HepG2 (cell line): Measurements from ENCODE around the gene FCHO2. TPM values are rescaled to one million over a fixed set of nuclear protein-coding genes. Genes with fewer than 3 reads are reported as not detected.

ENCODE experiments used
- EP300 ChIP-seq, 3 experiments: sonication (generic) in 1 of 3; formaldehyde crosslinking in 1 of 3; IDR thresholded peaks; 2 replicates each; pipeline versions ENCODE4 v1.5.1 to v1.6.1; 2011 to 2020; ENCODE audit warnings: low read depth in 2 of 3, low read length in 2 of 3, borderline replicate concordance in 1 of 3, improper control_type of control experiment in 1 of 3, mild to moderate bottlenecking in 1 of 3, missing genetic modification reagents in 1 of 3, moderate library complexity in 1 of 3
- FOXA3 ChIP-seq: IDR thresholded peaks from 2 replicates; pipeline ENCODE4 v1.6.1; 2016; ENCODE audit warnings: missing genetic modification reagents, missing compliant biosample characterization
- GFI1 ChIP-seq: sonication (generic); formaldehyde crosslinking; IDR thresholded peaks from 2 replicates; pipeline ENCODE4 v1.5.0; 2020; ENCODE audit warnings: missing genetic modification reagents, mild to moderate bottlenecking, borderline replicate concordance
- HDAC1 ChIP-seq: sonication (generic); formaldehyde crosslinking; IDR thresholded peaks from 2 replicates; pipeline ENCODE4 v1.5.1; 2020; ENCODE audit warnings: mild to moderate bottlenecking, missing genetic modification reagents
- HDAC2 ChIP-seq: sonication (generic); formaldehyde crosslinking; IDR thresholded peaks from 2 replicates; pipeline ENCODE4 v1.4.0; 2020; ENCODE audit warnings: missing genetic modification reagents
- HMG20A ChIP-seq: IDR thresholded peaks from 2 replicates; pipeline ENCODE4 v1.6.1; 2016; ENCODE audit warnings: borderline replicate concordance
- MAFF ChIP-seq: IDR thresholded peaks from 2 replicates; pipeline ENCODE4 v1.6.1; 2011; ENCODE audit warnings: low read depth, low read length, improper control_type of control experiment
- MAFK ChIP-seq, 2 experiments: IDR thresholded peaks in 1 of 2; conservative IDR thresholded peaks in 1 of 2; 2 replicates each; pipeline ENCODE4 v1.6.1; 2011; ENCODE audit warnings: improper control_type of control experiment in 2 of 2, low read length in 2 of 2
- MEIS1 ChIP-seq: sonication (generic); formaldehyde crosslinking; IDR thresholded peaks from 2 replicates; pipeline ENCODE4 v1.9.0; 2021; ENCODE audit warnings: mild to moderate bottlenecking, missing genetic modification reagents, moderate library complexity, borderline replicate concordance
- MEIS2 ChIP-seq: sonication (generic); formaldehyde crosslinking; IDR thresholded peaks from 2 replicates; pipeline ENCODE4 v1.9.0; 2021; ENCODE audit warnings: mild to moderate bottlenecking, missing genetic modification reagents
- NCOR1 ChIP-seq: fragments of 200-600 bp; sonication (generic); IDR thresholded peaks from 2 replicates; pipeline ENCODE4 v1.7.0; 2017; ENCODE audit warnings: antibody characterized with exemption, low read length, borderline replicate concordance
- SAP130 ChIP-seq: IDR thresholded peaks from 2 replicates; pipeline ENCODE4 v1.6.1; 2016; ENCODE audit warnings: low read depth
- SIX1 ChIP-seq: sonication (generic); formaldehyde crosslinking; IDR thresholded peaks from 2 replicates; pipeline ENCODE4 v1.4.0; 2020; ENCODE audit warnings: missing genetic modification reagents, borderline replicate concordance
- TCF7 ChIP-seq: sonication (generic); IDR thresholded peaks from 2 replicates; pipeline ENCODE4 v1.6.1; 2016; ENCODE audit warnings: antibody characterized with exemption, low read depth
- TFE3 ChIP-seq: IDR thresholded peaks from 2 replicates; pipeline ENCODE4 v1.6.1; 2016
- ZNF598 ChIP-seq: sonication (generic); formaldehyde crosslinking; IDR thresholded peaks from 2 replicates; pipeline ENCODE4 v1.5.1; 2020; ENCODE audit warnings: mild to moderate bottlenecking, missing genetic modification reagents, borderline replicate concordance
- polyA plus RNA-seq, 8 experiments: library from polyadenylated mRNA; depleted of rRNA in 3 of 8; stranded (reverse) in 7 of 8; unstranded in 1 of 8; fragments of >200 nt; fragmentation: Illumina TruSeq in 4 of 8; extraction: Trizol in 4 of 8; gene quantifications; 2 replicates each; pipeline versions ENCODE4 v1.2.1 to v1.2.3, GENCODE V29; 2011 to 2016; ENCODE audit warnings: low read depth in 4 of 8, missing spikeins in 1 of 8, mixed read lengths in 1 of 8; ENCODE audit not compliant: insufficient read depth in 1 of 8
- total RNA-seq, 5 experiments: library from RNA; depleted of rRNA; stranded (reverse); fragments of >200 nt; fragmentation: Illumina TruSeq; extraction: Trizol; gene quantifications; 2 replicates each; pipeline ENCODE4 v1.2.3, GENCODE V29; 2016; ENCODE audit warnings: low read depth in 1 of 5
- TF ChIP-seq, protein P1 (sequence below): sonication (generic); formaldehyde crosslinking; IDR thresholded peaks from 2 replicates; pipeline ENCODE4 v1.4.0; 2020; ENCODE audit warnings: missing genetic modification reagents, borderline replicate concordance
- TF ChIP-seq, protein P2 (sequence below): IDR thresholded peaks from 2 replicates; pipeline ENCODE4 v1.6.1; 2016; ENCODE audit warnings: low read depth
- TF ChIP-seq, protein P3 (sequence below): IDR thresholded peaks from 2 replicates; pipeline ENCODE4 v1.6.1; 2016; ENCODE audit warnings: mild to moderate bottlenecking

The FCHO2 gene
- total and polyA plus RNA-seq, 2 of the 13 experiments (the other 11 are each of a cell fraction or from before 2014, with no cell fraction given): 11.6 to 17.3 TPM

DNA sequence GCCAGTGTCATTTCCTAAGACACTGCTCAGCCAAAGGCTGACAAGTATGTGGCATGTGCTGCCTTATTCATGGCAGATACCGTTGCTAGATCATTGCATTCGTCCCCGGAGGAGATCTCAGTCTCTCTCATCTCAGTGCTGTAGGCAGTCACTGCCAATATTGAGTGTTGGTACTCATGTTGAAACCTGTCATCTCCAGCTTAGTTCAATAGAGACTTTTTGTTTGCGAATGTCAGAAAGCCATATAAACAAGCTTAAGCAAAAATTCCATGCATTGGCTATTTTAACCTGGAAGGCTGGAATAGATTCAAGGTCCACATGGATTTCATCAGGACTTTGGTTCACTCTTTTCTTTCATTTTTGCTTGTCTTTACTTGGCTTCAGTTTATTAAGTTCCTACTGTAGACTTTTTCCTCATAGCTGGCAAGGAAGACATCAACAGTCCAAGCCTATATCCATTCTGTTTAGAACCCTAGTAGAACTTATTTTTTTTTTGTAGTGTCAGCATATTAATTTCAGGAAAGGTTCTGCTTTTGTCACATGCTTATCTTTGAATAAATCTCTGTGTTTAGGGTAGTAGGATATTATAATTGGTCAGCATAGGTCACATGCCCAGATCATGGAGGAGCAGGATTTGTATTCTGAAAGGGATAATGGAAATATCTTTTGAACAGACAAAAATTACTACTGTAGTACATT lies 66.8 kb downstream of the FCHO2 start (continued):
- TF ChIP-seq TFE3 (peak; percentile 37; the same call in 1 of the 2 replicates), MEIS1 (CRISPR knock-in tag) (peak; percentile 55; the same call in 1 of the 2 replicates), SIX1 (CRISPR knock-in tag) (peak; percentile 29; the same call in 1 of the 2 replicates), SAP130 (CRISPR knock-in tag) (peak; percentile 89), HDAC1 (CRISPR knock-in tag) (0 out of 2 replicates have a peak, but pooled peaks have one; percentile 20), NCOR1 (peak; percentile 63; the same call in 1 of the 2 replicates), TCF7 (0 out of 2 replicates have a peak, but pooled peaks have one; percentile 15), HDAC2 (CRISPR knock-in tag) (peak; percentile 44; the same call in 1 of the 2 replicates), EP300 (IDR thresholded peaks at IDR 0.05; ENCODE audit: low read depth in 2 of 2, low read length in 2 of 2) (peak in 1 of 2 experiments; percentile 65; a peak in 2 of 4 replicates), EP300 (CRISPR knock-in tag; IDR thresholded peaks at IDR 0.05; ENCODE audit: borderline replicate concordance) (no peak), HMG20A (CRISPR knock-in tag) (0 out of 2 replicates have a peak, but pooled peaks have one; percentile 10), MAFK (conservative IDR thresholded peaks at IDR 0.05 in 1 of 2, IDR thresholded peaks at IDR 0.05 in 1 of 2; ENCODE audit: low read length in 2 of 2) (peak; percentile 98 to 99), FOXA3 (CRISPR knock-in tag) (peak; percentile 73), ZNF598 (CRISPR knock-in tag) (no peak), MEIS2 (CRISPR knock-in tag) (peak; percentile 39; the same call in 1 of the 2 replicates), GFI1 (CRISPR knock-in tag) (no peak), MAFF (peak; percentile 99)
- TF ChIP-seq, protein P1, sequence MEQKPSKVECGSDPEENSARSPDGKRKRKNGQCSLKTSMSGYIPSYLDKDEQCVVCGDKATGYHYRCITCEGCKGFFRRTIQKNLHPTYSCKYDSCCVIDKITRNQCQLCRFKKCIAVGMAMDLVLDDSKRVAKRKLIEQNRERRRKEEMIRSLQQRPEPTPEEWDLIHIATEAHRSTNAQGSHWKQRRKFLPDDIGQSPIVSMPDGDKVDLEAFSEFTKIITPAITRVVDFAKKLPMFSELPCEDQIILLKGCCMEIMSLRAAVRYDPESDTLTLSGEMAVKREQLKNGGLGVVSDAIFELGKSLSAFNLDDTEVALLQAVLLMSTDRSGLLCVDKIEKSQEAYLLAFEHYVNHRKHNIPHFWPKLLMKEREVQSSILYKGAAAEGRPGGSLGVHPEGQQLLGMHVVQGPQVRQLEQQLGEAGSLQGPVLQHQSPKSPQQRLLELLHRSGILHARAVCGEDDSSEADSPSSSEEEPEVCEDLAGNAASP (CRISPR knock-in tag): 0 out of 2 replicates have a peak, but pooled peaks have one; percentile 20
- TF ChIP-seq, protein P2, sequence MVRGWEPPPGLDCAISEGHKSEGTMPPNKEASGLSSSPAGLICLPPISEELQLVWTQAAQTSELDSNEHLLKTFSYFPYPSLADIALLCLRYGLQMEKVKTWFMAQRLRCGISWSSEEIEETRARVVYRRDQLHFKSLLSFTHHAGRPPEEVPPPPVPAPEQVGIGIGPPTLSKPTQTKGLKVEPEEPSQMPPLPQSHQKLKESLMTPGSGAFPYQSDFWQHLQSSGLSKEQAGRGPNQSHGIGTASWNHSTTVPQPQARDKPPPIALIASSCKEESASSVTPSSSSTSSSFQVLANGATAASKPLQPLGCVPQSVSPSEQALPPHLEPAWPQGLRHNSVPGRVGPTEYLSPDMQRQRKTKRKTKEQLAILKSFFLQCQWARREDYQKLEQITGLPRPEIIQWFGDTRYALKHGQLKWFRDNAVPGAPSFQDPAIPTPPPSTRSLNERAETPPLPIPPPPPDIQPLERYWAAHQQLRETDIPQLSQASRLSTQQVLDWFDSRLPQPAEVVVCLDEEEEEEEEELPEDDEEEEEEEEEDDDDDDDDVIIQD (CRISPR knock-in tag): peak; percentile 86
- TF ChIP-seq, protein P3, sequence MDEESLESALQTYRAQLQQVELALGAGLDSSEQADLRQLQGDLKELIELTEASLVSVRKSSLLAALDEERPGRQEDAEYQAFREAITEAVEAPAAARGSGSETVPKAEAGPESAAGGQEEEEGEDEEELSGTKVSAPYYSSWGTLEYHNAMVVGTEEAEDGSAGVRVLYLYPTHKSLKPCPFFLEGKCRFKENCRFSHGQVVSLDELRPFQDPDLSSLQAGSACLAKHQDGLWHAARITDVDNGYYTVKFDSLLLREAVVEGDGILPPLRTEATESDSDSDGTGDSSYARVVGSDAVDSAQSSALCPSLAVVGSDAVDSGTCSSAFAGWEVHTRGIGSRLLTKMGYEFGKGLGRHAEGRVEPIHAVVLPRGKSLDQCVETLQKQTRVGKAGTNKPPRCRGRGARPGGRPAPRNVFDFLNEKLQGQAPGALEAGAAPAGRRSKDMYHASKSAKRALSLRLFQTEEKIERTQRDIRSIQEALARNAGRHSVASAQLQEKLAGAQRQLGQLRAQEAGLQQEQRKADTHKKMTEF (CRISPR knock-in tag): peak; percentile 60
